Upper lobe of left lung (tissue), 4 donors: ENCODE measurements around the gene CHKA.

Experiments
- CTCF ChIP-seq, 6 experiments: fragments of 450-650 bp in 4 of 6; fragments of 200-600 bp in 2 of 6; sonication (generic) in 2 of 6; IDR thresholded peaks; one replicate each; pipeline ENCODE4 v1.5.1; 2016 to 2019; ENCODE audit warnings: antibody characterized with exemption in 6 of 6
- POLR2A ChIP-seq, 4 donors: fragments of 450-650 bp; IDR thresholded peaks; one replicate each; pipeline ENCODE4 v1.5.1; 2016 to 2017; ENCODE audit warnings: antibody characterized with exemption in 4 of 4, mild to moderate bottlenecking in 2 of 4

GRCh38 chr11:68048681-68049508 is 72.3 kb downstream of the CHKA start:
- TF ChIP-seq CTCF (IDR thresholded peaks at IDR 0.05): no peak
- no peak for TF ChIP-seq POLR2A (IDR thresholded peaks at IDR 0.05)
